Astrocyte (in vitro differentiated cells and primary cell): ENCODE data around the gene SPOCK1. TPM values are rescaled to one million over a fixed set of nuclear protein-coding genes. Genes with fewer than 3 reads are reported as not detected.

Source experiments
- DNase-seq: peaks from one replicate; pipeline ENCODE4 v3.0.0-alpha.2; 2010; ENCODE audit warnings: low read depth
- FAIRE-seq: peaks from 2 replicates; lab custom pipeline; 2011; peaks lifted over from hg19 to GRCh38; lab: Jason Lieb, UNC
- H2AFZ ChIP-seq: 2 replicates; pipeline ENCODE4 v1.6.0; 2012; ENCODE audit warnings: low read depth, low read length, inconsistent platforms
- H3K27ac ChIP-seq: 2 replicates; pipeline ENCODE4 v1.5.1; 2011; ENCODE audit warnings: low read depth, low read length, inconsistent platforms
- H3K27me3 ChIP-seq: 2 replicates; pipeline ENCODE4 v1.6.0; 2011; ENCODE audit warnings: low read length, inconsistent platforms; ENCODE audit not compliant: insufficient read depth
- H3K36me3 ChIP-seq: 2 replicates; pipeline ENCODE4 v1.5.1; 2011; ENCODE audit warnings: low read length, inconsistent platforms; ENCODE audit not compliant: insufficient read depth
- H3K4me1 ChIP-seq: 2 replicates; pipeline ENCODE4 v1.5.1; 2011; ENCODE audit warnings: low read length, inconsistent platforms; ENCODE audit not compliant: insufficient read depth
- H3K4me2 ChIP-seq: 2 replicates; pipeline ENCODE4 v1.6.0; 2012; ENCODE audit warnings: low read length, inconsistent platforms
- H3K4me3 ChIP-seq: 2 replicates; pipeline ENCODE4 v1.5.1; 2011; ENCODE audit warnings: low read depth, mild to moderate bottlenecking, low read length, inconsistent platforms; ENCODE audit not compliant: insufficient read depth
- H3K79me2 ChIP-seq: 2 replicates; pipeline ENCODE4 v1.6.0; 2012; ENCODE audit warnings: mild to moderate bottlenecking, low read length, inconsistent platforms; ENCODE audit not compliant: insufficient read depth
- H3K9ac ChIP-seq: 2 replicates; pipeline ENCODE4 v1.6.0; 2012; ENCODE audit warnings: mild to moderate bottlenecking, low read length, inconsistent platforms
- H3K9me3 ChIP-seq: 2 replicates; pipeline ENCODE4 v1.5.1; 2012; ENCODE audit warnings: low read depth, mild to moderate bottlenecking, low read length, inconsistent platforms; ENCODE audit not compliant: insufficient read depth
- H4K20me1 ChIP-seq: 2 replicates; pipeline ENCODE4 v1.6.0; 2012; ENCODE audit warnings: low read length, inconsistent platforms; ENCODE audit not compliant: insufficient read depth
- H3K27ac Mint-ChIP-seq: one replicate; pipeline ENCODE4 v1.8.0; 2021; ENCODE audit warnings: mild to moderate bottlenecking, mixed read lengths; ENCODE audit not compliant: unreplicated experiment
- H3K27me3 Mint-ChIP-seq: one replicate; pipeline ENCODE4 v1.8.0; 2021; ENCODE audit warnings: low read depth, mixed read lengths; ENCODE audit not compliant: unreplicated experiment
- H3K36me3 Mint-ChIP-seq: one replicate; pipeline ENCODE4 v1.8.0; 2021; ENCODE audit warnings: low read depth, mixed read lengths; ENCODE audit not compliant: unreplicated experiment
- H3K4me1 Mint-ChIP-seq: one replicate; pipeline ENCODE4 v1.8.0; 2021; ENCODE audit warnings: low read depth, mixed read lengths; ENCODE audit not compliant: unreplicated experiment
- H3K4me3 Mint-ChIP-seq: one replicate; pipeline ENCODE4 v1.8.0; 2021; ENCODE audit warnings: mild to moderate bottlenecking, moderate library complexity, mixed read lengths; ENCODE audit not compliant: unreplicated experiment
- H3K9me3 Mint-ChIP-seq: one replicate; pipeline ENCODE4 v1.8.0; 2021; ENCODE audit warnings: mild to moderate bottlenecking, mixed read lengths; ENCODE audit not compliant: unreplicated experiment
- EZH2 ChIP-seq: IDR thresholded peaks from 2 replicates; pipeline ENCODE4 v1.6.1; 2012; ENCODE audit warnings: mild to moderate bottlenecking, low read length, inconsistent platforms; ENCODE audit not compliant: insufficient read depth
- total RNA-seq: library from RNA; stranded (reverse); gene quantifications from 2 replicates; pipeline ENCODE4 v1.2.1, GENCODE V29; 2021
- TF ChIP-seq, protein P1 (sequence below): IDR thresholded peaks from 2 replicates; pipeline ENCODE4 v1.5.1; 2011; ENCODE audit warnings: low read depth, mild to moderate bottlenecking, inconsistent platforms, low read length, moderate library complexity; ENCODE audit not compliant: insufficient read depth

The SPOCK1 gene
- total RNA-seq, 1 donor from 2014 or later, result 53.5 TPM

DNA sequence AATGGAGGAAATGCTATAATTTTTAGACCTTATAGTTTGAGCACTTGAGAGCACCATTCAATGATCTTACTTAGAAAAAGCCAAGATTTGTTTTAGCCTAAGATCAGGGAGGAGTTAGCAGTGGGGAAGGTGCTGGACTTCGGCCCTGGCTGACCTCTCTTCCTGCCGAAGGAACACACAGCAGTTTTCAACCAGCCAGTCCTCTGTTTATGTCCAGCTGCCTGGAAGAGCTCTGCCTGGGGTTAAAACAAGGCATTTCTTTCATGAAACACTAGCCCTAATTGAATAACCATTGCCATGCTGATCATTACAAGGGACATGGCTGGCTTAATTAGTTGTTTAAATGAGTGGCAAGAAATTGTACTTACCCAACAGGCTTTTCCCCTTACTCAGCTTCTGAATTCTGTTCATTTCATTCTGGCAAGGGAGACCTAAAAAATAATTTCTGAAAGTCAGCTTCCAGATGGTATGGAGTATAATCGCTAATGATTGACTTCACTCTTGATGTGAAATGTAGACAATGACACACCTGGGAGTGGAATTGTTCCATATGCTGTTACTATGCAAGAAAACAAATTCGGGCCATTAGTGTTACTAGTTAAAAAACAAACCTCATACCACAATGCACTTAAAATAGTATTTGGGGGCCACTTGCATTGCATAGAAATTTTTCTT, 514.2 kb downstream of the SPOCK1 start:
- Histone ChIP-seq H2AFZ (no peak overlapping the region), H3K9ac (no peak overlapping the region), H3K79me2 (no peaks in the 10 kb centered on the region), H4K20me1 (no peaks in the 10 kb centered on the region), H3K36me3 (no peaks in the 10 kb centered on the region), H3K9me3 (no peaks in the 10 kb centered on the region), H3K4me1 (no peaks in the 10 kb centered on the region), H3K4me2 (no peak overlapping the region), H3K4me3 (no peak overlapping the region), H3K27me3 (no peaks in the 10 kb centered on the region), H3K27ac (no peak overlapping the region)
- FAIRE-seq (no peak), DNase-seq (no peak)
- H3K4me3 Mint-ChIP-seq, result no peak overlapping the region
- H3K4me1 Mint-ChIP-seq, result no peaks in the 10 kb centered on the region
- H3K9me3 Mint-ChIP-seq, result no peaks in the 10 kb centered on the region
- H3K36me3 Mint-ChIP-seq, result peaks cover 2% of the 10 kb centered on the region
- H3K27me3 Mint-ChIP-seq, result no peaks in the 10 kb centered on the region
- no peak overlapping the region for H3K27ac Mint-ChIP-seq
- TF ChIP-seq, protein P1, sequence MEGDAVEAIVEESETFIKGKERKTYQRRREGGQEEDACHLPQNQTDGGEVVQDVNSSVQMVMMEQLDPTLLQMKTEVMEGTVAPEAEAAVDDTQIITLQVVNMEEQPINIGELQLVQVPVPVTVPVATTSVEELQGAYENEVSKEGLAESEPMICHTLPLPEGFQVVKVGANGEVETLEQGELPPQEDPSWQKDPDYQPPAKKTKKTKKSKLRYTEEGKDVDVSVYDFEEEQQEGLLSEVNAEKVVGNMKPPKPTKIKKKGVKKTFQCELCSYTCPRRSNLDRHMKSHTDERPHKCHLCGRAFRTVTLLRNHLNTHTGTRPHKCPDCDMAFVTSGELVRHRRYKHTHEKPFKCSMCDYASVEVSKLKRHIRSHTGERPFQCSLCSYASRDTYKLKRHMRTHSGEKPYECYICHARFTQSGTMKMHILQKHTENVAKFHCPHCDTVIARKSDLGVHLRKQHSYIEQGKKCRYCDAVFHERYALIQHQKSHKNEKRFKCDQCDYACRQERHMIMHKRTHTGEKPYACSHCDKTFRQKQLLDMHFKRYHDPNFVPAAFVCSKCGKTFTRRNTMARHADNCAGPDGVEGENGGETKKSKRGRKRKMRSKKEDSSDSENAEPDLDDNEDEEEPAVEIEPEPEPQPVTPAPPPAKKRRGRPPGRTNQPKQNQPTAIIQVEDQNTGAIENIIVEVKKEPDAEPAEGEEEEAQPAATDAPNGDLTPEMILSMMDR, result no peak
- no peak for TF ChIP-seq EZH2

DNA sequence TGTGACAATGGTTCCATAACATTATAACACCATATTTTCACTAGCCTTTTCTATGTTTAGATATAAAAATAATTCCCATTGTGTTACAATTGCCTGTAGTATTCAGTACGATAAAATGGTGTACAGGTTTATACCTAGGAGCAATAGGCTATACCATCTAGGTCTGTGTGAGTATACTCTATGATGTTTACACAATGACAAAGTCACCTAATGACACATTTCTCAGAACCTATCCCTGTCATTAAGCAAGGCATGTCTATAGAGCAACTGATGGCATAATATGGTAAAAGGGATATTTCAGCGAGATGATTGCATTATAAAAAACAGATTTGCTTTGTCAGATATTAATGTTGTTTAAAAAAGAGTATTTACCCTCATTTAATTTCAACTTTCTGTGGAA, 517.2 kb downstream of the SPOCK1 start:
- Mint-ChIP-seq H3K27me3 (no peaks in the 10 kb centered on the region), H3K27ac (no peak overlapping the region), H3K4me1 (no peaks in the 10 kb centered on the region), H3K4me3 (no peak overlapping the region), H3K36me3 (peaks cover 4% of the 10 kb centered on the region), H3K9me3 (no peaks in the 10 kb centered on the region)
- Histone ChIP-seq H4K20me1 (no peaks in the 10 kb centered on the region), H3K79me2 (no peaks in the 10 kb centered on the region), H3K27me3 (no peaks in the 10 kb centered on the region), H3K4me1 (no peaks in the 10 kb centered on the region), H2AFZ (no peak overlapping the region), H3K9ac (no peak overlapping the region), H3K9me3 (no peaks in the 10 kb centered on the region), H3K4me2 (no peak overlapping the region), H3K27ac (no peak overlapping the region), H3K36me3 (no peaks in the 10 kb centered on the region), H3K4me3 (no peak overlapping the region)
- TF ChIP-seq EZH2, result no peak
- TF ChIP-seq, protein P1, result no peak
- no peak for DNase-seq
- no peak for FAIRE-seq

DNA sequence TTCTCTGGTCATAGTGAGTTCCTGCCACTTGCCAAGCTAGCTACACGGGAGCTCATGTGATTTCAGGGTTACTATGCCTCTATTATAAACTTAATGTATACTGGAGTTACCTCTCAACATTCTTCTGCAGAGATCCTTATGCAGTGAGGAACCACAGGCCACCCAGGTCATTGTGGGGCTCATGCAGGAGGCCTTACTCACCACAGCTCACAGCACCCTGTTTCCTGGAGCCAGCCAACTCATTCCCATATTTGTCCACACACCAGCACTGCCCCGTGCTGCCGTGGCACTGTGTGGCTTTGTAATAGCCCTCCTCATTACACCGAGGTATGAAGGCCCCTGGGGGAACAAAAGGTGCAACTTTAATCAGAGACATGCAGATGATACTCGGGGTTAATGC, 520.0 kb downstream of the SPOCK1 start:
- no peaks in the 10 kb centered on the region for H3K9me3 ChIP-seq
- no peaks in the 10 kb centered on the region for H3K27me3 Mint-ChIP-seq
- no peak for FAIRE-seq

More for the DNA sequence above, 520.0 kb downstream of the SPOCK1 start:
- Mint-ChIP-seq H3K9me3 (no peaks in the 10 kb centered on the region), H3K36me3 (peaks cover 4% of the 10 kb centered on the region), H3K4me1 (no peaks in the 10 kb centered on the region), H3K4me3 (no peak overlapping the region), H3K27ac (no peak overlapping the region)
- Histone ChIP-seq H3K4me2 (peak overlapping the region; percentile 3), H3K27me3 (no peaks in the 10 kb centered on the region), H4K20me1 (no peaks in the 10 kb centered on the region), H3K36me3 (no peaks in the 10 kb centered on the region), H3K4me1 (no peaks in the 10 kb centered on the region), H2AFZ (no peak overlapping the region), H3K4me3 (no peak overlapping the region), H3K9ac (no peak overlapping the region), H3K79me2 (no peaks in the 10 kb centered on the region), H3K27ac (no peak overlapping the region)
- DNase-seq, result peak; percentile 42
- TF ChIP-seq, protein P1, result no peak
- no peak for TF ChIP-seq EZH2
